Measurements from ENCODE around the gene CFAP46. TPM values are rescaled to one million over a fixed set of nuclear protein-coding genes. Genes with fewer than 3 reads are reported as not detected.
"Not testable (repeated sequence)": the region's sequence is repeated elsewhere in the genome, so short reads cannot be mapped to it uniquely, and the experiment has no call there.

CFAP46 gene
- polyA plus RNA-seq, 4 donors, result 7.2 to 9.9 (median 8.4) TPM

DNA sequence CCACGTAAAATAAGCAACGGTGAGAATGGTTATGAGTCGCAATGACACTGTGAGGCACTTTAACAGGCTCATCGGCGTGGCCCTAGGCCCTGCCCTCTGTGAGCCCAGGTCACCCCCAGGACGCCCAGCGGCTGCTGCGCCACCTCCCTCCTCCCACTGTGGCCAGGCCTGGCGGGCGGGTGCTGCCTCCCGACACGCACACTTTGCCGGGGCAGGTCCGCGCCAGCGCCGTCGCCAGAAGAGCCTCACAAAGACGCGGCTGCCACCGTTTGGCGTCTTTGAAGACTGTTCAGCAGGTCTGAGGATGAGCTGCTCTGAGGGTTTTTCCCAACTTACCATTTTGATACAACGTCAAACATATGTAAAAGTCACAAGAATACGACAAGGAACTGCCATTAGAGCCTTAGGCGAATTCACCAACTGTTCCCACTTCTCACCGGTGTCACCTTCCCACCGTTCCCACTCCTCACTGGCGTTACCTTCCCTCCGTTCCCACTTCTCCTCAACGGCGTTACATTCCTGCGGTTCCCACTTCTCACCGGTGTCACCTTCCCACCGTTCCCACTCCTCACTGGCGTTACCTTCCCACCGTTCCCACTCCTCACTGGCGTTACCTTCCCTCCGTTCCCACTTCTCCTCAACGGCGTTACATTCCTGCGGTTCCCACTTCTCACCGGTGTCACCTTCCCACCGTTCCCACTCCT, 22.5 kb upstream of the CFAP46 start:
- DNase-seq (ENCODE audit: low read depth in 4 of 4, low spot score in 3 of 4), result not testable (repeated sequence)

GRCh38 chr10:132964231-132964630, 21.9 kb upstream of the CFAP46 start:
- no peak for DNase-seq (ENCODE audit: low read depth in 4 of 4, low spot score in 3 of 4)

- DNase-seq (ENCODE audit: low read depth in 4 of 4, low spot score in 3 of 4), result no peak
These were observed 21.1 kb upstream of the CFAP46 start for GRCh38 chr10:132963430-132963960.

- no peak for DNase-seq (ENCODE audit: low read depth in 4 of 4, low spot score in 3 of 4)
These were observed 20.5 kb upstream of the CFAP46 start for GRCh38 chr10:132962623-132963429.

DNA sequence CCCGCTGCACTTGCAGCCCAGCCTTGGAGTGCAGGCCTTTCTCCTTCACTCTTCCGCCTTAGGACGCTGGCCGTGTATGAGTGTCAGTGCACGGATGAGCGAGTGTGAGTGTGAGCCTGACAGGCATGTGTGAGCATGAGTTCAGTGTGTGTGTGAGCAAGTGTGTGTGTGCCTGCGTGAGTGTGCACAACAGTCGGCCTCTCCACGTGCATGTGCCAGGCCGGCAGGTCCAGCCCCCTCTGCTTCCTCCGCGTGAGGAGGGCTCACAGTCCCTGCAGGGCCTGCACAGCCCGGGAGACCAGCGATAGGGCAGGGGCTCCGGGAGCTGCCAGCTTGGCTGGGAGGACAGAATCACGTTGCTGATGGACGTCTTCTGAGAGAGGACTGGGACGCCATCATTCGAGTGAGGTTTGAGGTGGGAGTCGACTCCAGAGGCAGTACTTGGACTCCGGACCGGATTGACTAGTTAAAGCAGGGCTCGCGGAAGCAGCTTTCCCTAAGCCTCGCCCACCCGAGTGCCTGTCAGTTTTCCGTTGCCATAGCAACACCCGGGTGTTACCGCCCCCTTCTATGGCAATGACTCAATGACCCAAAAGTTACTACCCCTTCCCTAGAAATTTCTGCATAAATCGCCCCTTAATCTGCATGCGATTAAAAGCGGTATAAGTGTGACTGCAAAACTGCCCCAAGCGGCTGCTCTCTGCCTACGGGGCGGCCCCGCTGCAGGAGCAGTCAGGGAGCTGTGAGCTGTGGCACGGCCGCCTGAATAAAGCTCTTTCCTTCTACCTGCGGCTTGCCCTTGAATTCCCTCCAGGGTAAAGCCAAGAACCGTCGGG, 19.6 kb upstream of the CFAP46 start:
- peak; percentile 73 to 79 (median 76) for DNase-seq (ENCODE audit: low read depth in 4 of 4, low spot score in 3 of 4)

- no peak for DNase-seq (ENCODE audit: low read depth in 4 of 4, low spot score in 3 of 4)
These were observed 19.0 kb upstream of the CFAP46 start for GRCh38 chr10:132961420-132961786.

DNA sequence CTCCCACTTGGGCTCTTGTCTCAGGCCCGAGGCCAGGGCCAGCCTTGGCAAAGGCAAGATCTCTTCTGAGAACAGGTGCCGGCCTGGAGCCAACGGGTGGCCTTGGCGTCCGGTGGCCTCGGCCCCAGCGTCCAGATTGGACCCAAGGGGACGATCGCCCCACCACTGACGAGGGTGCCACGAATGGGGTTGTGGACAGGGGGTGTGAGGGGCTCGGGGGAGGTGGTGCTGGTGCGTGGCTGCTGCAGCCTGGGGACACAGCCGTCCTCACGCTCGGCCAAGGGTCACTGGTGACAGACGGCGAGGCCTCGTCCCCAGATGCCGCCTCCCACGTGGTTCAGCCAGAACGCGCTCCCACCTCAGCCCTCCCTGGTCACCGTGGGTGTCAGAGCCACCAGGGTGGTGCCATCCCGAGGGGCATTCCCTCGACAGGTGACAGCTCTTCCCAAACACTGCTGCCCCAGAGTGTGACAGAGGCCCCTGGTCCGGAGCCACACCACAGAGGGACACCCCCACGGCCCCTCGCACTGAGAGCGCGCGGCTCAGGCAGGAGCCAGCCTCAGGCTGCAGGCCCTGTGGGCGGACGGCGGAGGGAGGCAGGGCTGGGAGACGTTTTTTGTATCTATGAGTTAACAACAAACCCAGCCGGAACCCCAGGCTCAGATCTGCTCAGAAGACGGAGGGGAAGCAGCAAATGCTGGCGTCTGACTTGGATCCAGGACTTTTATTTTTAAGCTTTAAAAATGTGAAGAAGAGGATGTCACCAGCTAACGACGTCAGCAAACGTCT, 18.5 kb upstream of the CFAP46 start:
- DNase-seq (ENCODE audit: low read depth in 4 of 4, low spot score in 3 of 4), result no peak

DNA sequence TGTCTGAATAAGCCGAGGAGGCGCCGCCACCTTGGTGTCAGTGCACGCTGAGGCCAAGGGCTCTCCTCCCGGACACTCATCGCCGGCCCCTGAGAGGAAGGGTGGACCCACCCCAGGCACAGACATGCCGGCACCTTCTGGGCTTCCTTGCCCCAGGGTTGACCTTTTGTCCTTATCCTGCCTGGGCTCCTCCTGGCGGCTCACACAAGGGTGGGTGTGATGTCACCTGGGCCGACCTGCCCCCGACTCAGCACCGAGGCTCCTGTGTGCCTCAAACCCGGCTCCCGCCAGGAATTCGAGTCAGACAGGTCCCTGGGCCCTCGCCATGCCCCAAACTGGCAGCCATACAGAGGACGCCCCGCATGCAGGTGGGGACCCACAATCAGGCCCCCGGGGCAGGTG, 17.7 kb upstream of the CFAP46 start:
- no peak for DNase-seq (ENCODE audit: low read depth in 4 of 4, low spot score in 3 of 4)

- no peak for DNase-seq (ENCODE audit: low read depth in 4 of 4, low spot score in 3 of 4)
These were observed 17.2 kb upstream of the CFAP46 start for GRCh38 chr10:132959559-132959961.

- no peak for DNase-seq (ENCODE audit: low read depth in 4 of 4, low spot score in 3 of 4)
These were observed 16.7 kb upstream of the CFAP46 start for GRCh38 chr10:132958883-132959558.

GRCh38 chr10:132957981-132958882, 15.9 kb upstream of the CFAP46 start:
- DNase-seq (ENCODE audit: low read depth in 4 of 4, low spot score in 3 of 4), result no peak

GRCh38 chr10:132957131-132957530, 14.8 kb upstream of the CFAP46 start:
- DNase-seq (ENCODE audit: low read depth in 4 of 4, low spot score in 3 of 4), result no peak

GRCh38 chr10:132956259-132956658, 13.9 kb upstream of the CFAP46 start:
- DNase-seq (ENCODE audit: low read depth in 4 of 4, low spot score in 3 of 4), result not testable (repeated sequence)

DNA sequence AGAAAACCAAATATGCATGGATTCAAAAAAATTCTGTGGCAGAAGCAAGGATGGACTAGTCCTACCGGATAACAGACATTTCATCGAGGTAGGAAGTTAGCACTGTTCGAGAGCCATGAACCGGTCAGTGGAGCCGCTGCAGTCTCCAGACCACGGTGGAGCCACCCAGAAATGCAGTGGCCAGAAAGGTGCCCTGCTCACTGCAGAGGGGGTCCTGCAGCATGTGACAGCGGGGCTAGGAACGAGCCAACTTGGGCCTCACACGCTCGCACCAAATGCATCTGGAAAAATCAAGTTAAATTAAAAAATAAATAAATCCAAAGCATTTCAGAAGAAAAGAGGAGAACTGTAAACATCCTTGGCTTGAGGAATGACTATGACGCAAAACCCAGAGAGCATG, 13.1 kb upstream of the CFAP46 start:
- no peak for DNase-seq (ENCODE audit: low read depth in 4 of 4, low spot score in 3 of 4)

DNA sequence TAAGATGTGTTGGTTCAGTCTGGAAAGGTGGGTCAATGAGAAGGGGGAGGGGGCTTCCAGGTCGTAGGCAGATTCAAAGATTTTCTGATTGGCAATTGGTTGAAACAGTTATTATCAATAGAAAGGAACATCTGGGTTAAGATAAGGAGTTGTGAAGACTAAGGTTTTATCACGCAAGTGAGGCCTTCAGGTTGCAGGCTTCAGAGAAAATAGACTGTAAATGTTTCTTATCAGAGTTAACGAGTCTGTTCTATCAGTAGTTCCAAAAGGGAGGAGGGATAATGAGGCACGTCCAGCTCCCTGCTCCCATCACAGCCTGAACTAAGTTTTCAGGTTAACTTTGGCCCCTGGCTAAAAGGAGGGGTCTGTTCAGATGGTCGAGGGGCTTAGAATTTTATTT, 11.1 kb upstream of the CFAP46 start:
- DNase-seq (ENCODE audit: low read depth in 4 of 4, low spot score in 3 of 4), result no peak

DNA sequence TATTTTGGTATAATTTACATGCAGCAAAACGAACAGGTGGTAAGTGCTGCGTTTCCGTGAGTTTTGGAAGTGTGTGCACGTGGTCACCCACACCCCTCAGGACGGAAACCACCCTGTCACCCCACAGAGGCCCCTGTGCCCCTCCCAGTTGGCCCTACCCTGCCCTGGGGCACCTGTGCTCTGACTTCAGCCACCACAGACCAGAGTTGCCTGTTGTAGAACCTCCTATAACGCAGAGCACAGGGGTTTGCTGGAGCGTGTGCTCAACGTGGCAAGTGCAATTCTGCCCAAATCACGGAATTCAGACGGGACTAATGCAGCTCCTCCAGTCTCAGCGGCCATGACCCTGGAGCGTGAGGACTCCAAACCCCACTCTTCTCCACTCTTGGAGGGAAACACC, 9.6 kb upstream of the CFAP46 start:
- DNase-seq (ENCODE audit: low read depth in 4 of 4, low spot score in 3 of 4), result no peak

DNA sequence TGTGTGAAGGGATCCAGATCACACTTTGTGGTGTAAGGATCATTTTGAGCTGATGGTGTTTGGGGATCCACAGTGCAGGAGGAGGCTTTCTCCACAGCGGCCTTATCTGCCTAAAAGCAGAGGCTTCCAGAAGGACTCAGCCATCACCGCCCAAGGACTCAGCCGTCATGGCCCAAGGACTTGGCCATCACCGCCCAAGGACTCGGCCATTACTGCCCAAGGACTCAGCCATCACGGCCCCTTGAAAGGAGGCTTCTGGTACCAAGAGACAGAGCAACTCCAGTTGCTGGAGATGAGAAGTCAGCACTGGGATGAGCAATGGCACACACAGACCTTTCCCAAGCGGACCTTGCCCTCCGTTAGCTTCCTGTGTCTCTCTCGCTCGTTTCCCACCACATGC, 6.0 kb upstream of the CFAP46 start:
- DNase-seq (ENCODE audit: low read depth in 4 of 4, low spot score in 3 of 4), result no peak

DNA sequence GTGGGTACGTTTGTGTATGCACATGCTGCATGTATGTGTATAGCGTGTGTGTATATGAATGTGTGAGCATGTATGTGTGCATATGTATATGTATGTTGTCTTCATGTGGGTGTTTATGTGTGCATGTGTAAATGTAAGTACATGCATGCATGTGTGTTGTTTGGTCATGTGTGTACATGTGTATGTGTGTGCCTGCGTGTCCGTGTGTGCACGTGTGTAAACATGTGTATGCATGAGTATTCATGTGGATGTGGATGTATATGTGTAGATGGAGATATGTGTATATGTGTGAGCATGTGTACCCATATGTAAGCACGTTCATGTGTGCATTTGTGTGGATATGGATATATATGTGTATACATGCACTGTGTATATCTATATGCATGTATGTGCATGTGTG, 5.5 kb upstream of the CFAP46 start:
- DNase-seq (ENCODE audit: low read depth in 4 of 4, low spot score in 3 of 4), result no peak
